ENCODE results near the gene PAPLN. TPM values are rescaled to one million over a fixed set of nuclear protein-coding genes. Genes with fewer than 3 reads are reported as not detected.

Gene PAPLN
- total and polyA plus RNA-seq, 2 of the 8 experiments (the other 6 are each of a cell fraction or from before 2014, with no cell fraction given) = 14.8 to 25.6 TPM

- no peak overlapping the region for H2BK15ac ChIP-seq (ENCODE audit: low read length)
- H2BK120ac ChIP-seq (replicated peaks; ENCODE audit: low read depth, low read length) = no peak overlapping the region
- no peak overlapping the region for H2AFZ ChIP-seq (ENCODE audit: low read length)
- peaks cover 0 to 7% (median 5%) of the 10 kb centered on the region in 4 experiments; a peak in 3 of 8 replicates for H3K36me3 ChIP-seq (ENCODE audit: control insufficient read depth in 2 of 4, insufficient read depth in 4 of 4, low read length in 3 of 4)
- no peak overlapping the region for H2BK12ac ChIP-seq (ENCODE audit: low read depth, low read length)
- H3K27me3 ChIP-seq (replicated peaks in 1 of 4; ENCODE audit: control insufficient read depth in 3 of 4, extremely low read depth in 1 of 4, insufficient read depth in 3 of 4, low read length in 3 of 4) = no peaks in the 10 kb centered on the region
- no peak overlapping the region for H3K14ac ChIP-seq (ENCODE audit: insufficient read length)
- H3K9ac ChIP-seq (replicated peaks in 1 of 4; ENCODE audit: extremely low read depth in 1 of 4, low read depth in 3 of 4, low read length in 3 of 4) = no peak overlapping the region
- H4K20me1 ChIP-seq (replicated peaks in 1 of 2; ENCODE audit: control insufficient read depth in 1 of 2, insufficient read depth in 2 of 2, low read length in 2 of 2) = no peaks in the 10 kb centered on the region
- H2AK5ac ChIP-seq (ENCODE audit: low read depth, low read length) = no peak overlapping the region
- H4K91ac ChIP-seq (replicated peaks; ENCODE audit: insufficient read length, low read length) = no peak overlapping the region
- no peak overlapping the region for H3K4me3 ChIP-seq (ENCODE audit: extremely low read depth in 1 of 4, insufficient read depth in 2 of 4, low read depth in 3 of 4, low read length in 4 of 4)
- no peaks in the 10 kb centered on the region for H3K23me2 ChIP-seq (ENCODE audit: low read depth, low read length)
- no peaks in the 10 kb centered on the region for H3K79me1 ChIP-seq (ENCODE audit: low read depth, low read length)
- no peak overlapping the region for H3K56ac ChIP-seq (replicated peaks; ENCODE audit: insufficient read length, low read depth, low read length)
- peaks cover 3 to 28% (median 13%) of the 10 kb centered on the region in 4 experiments; a peak in 5 of 7 replicates for H3K4me1 ChIP-seq (replicated peaks in 1 of 4; ENCODE audit: control insufficient read depth in 3 of 4, insufficient read depth in 4 of 4, low read length in 3 of 4)
- H2BK5ac ChIP-seq (ENCODE audit: low read depth, low read length) = no peak overlapping the region
- no peaks in the 10 kb centered on the region for H3K9me3 ChIP-seq (ENCODE audit: insufficient read depth in 2 of 2, low read depth in 1 of 2, low read length in 1 of 2)
- DNase-seq (ENCODE audit: low read depth in 1 of 2, low spot score in 2 of 2) = no peak
- peak overlapping the region; percentile 41 for H4K5ac ChIP-seq (ENCODE audit: insufficient read length, low read depth, low read length)
- H3K18ac ChIP-seq (ENCODE audit: extremely low read depth, low read length) = no peak overlapping the region
- H3K23ac ChIP-seq (ENCODE audit: insufficient read length) = no peak overlapping the region
- 79% methylated on average over 4 of the region's 4 CpGs; no CpG with 5 or more reads in 1 of the 2 experiments for WGBS, 2 experiments (ENCODE audit: extremely low coverage in 1 of 2, insufficient coverage in 1 of 2, insufficient read length in 1 of 2, insufficient replicate concordance in 2 of 2, low coverage in 1 of 2, low lambda C conversion rate in 2 of 2, missing lambda C conversion rate in 1 of 2)
- H3K4me2 ChIP-seq (ENCODE audit: insufficient read depth in 1 of 2, low read depth in 2 of 2, low read length in 2 of 2) = no peak overlapping the region
- H3K79me2 ChIP-seq (ENCODE audit: control insufficient read depth in 1 of 2, insufficient read depth in 2 of 2, low read length in 2 of 2) = no peaks in the 10 kb centered on the region
- TF ChIP-seq MAX (IDR thresholded peaks at IDR 0.05) (no peak), SP2 (IDR thresholded peaks at IDR 0.05; ENCODE audit: low read length) (no peak), CHD2 (IDR thresholded peaks at IDR 0.05; ENCODE audit: low read length) (no peak), EGR1 (IDR thresholded peaks at IDR 0.05; ENCODE audit: borderline replicate concordance, low read depth, low read length) (no peak), JUND (IDR thresholded peaks at IDR 0.05; ENCODE audit: low read length) (no peak), SAP30 (IDR thresholded peaks at IDR 0.05; ENCODE audit: insufficient read depth, insufficient replicate concordance, low read length) (no peak), ATF2 (IDR thresholded peaks at IDR 0.05; ENCODE audit: low read length) (no peak), SP1 (IDR thresholded peaks at IDR 0.05; ENCODE audit: low read depth, low read length) (no peak), FOSL1 (IDR thresholded peaks at IDR 0.05; ENCODE audit: insufficient read depth, low read depth, low read length) (no peak), RNF2 (IDR thresholded peaks at IDR 0.05; ENCODE audit: borderline replicate concordance, low read depth, low read length, missing control alignments, poor library complexity, severe bottlenecking) (no peak), CHD1 (IDR thresholded peaks at IDR 0.05; ENCODE audit: low read depth, low read length) (no peak), CTBP2 (IDR thresholded peaks at IDR 0.05; ENCODE audit: borderline replicate concordance, insufficient read depth, insufficient read length, low read length) (no peak)
- no peak overlapping the region for H3K4ac ChIP-seq (replicated peaks; ENCODE audit: insufficient read length, low read depth, low read length)
- no peak overlapping the region for H4K8ac ChIP-seq (ENCODE audit: extremely low read depth, insufficient read depth, low read length)
- no peak overlapping the region for H3K27ac ChIP-seq (ENCODE audit: low read depth, low read length)
- CTCF ChIA-PET (ENCODE audit: partially characterized antibody) = interaction anchor here (1.7 to 3.5 kb wide), 2 partner anchors 59 to 180 kb away, joined by 5 to 13 read pairs; no protein-coding TSS in a partner anchor
- no peak for FAIRE-seq
- POLR2A ChIA-PET (ENCODE audit: partially characterized antibody) = interaction anchor here (1.6 kb wide), 1 partner anchor 120 kb away, joined by 3 read pairs; no protein-coding TSS in a partner anchor
- no peak overlapping the region for H2BK20ac ChIP-seq (ENCODE audit: low read length)
Observed at GRCh38 chr14:73290279-73290678, 53.0 kb downstream of the PAPLN start.

Measured in H1 (cell line).